Activated T-helper 1 cell treated with Interleukin-2 at 50 U/mL for 16 hours (primary cell): ENCODE results near the gene VTI1A.

Experiments
- DNase-seq: peaks from one replicate; pipeline ENCODE4 v3.0.0-alpha.2; 2020; ENCODE audit warnings: low read depth

Gene VTI1A

DNA sequence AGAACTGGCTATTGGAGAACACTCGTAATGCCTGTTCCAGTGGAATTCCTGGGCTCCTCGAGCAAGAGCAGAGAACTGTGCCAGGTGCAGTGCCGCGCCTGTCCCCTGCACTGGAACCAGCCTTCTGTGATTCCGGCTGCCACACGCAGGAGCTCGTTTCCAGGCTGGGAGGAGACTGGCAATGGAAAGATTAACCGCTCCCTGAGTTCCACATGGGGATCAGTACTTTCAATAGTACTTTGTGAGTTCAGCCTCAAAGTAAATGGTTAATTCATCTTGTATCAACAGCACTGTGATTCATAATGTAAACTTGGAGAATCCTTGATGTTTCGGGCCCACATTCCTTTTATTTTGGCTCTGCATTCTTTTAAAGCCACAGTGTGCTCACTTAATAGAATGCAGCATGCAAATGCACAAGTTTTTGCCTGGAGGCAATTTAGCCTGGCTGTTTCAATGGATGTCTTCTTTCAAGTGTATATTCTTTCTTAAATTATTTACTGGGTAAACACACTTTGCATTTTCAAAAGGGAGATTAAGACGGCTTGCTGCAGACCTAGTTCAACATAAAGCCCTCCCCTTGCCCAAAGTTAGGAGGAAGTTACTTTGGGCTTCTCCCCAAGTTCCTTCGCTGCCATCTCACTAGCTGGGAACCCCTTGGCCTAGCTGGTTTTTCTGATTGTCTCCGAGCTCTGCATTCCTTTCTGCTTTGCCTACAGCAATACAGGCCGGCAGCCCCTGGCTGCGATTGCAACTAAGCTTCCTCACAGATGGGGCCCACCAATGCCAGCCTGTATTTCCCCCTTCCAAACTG lies 364.9 kb downstream of the VTI1A start:
- no peak for DNase-seq

DNA sequence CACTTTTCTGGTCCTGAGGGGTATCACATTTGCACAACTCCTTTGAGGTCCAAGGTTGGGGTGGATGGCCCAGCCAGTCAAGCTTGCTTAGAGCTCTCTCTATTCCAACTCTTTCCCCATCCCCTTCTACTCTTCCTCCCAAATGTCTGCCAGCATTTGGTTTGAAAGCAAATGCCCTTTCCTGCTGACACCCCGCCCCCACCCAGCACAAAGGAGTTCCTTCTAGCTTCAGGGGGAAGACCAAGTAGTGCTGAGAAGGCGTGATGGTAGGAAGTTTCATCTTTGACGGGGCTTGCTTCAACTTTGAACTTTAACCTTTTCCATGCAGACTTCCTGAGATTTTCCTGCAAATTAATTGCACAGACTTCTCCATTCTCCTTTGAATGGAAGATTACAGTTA lies 365.6 kb downstream of the VTI1A start:
- DNase-seq: no peak

DNA sequence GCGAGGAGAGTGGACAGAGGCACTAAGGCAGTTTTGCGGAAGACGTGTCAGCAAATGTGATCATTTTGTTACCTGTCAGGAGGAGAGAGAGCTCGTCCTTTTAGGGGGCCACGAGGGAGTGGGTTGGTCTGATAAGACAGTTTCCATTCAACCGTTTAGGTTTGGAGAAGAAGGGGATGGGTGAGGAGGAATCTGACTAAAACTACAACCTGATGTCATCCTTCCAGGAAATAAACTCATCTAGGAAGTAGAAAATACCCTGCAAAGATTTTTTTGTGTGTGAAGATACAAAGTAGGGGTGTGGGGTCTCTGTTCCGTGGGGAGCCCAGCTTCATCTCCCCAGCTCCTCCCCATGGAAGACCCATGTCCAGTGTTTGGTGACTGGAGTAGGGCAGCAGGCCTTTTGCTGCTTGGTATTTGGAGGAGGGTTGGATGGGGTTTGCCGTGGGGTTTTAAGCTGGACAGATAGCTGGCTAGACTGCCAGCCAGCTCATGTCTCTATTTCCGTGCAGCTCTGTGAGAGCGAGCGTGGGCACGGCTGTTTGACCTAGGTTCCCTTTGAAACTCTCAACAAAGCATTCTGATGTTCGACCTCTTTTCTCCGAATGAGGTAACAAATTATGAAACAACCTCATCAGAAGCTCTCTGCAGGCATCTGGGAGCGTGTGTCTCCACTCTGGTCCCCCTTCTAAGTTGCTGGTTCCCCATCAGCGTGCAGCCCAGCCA lies 367.0 kb downstream of the VTI1A start:
- DNase-seq: no peak

DNA sequence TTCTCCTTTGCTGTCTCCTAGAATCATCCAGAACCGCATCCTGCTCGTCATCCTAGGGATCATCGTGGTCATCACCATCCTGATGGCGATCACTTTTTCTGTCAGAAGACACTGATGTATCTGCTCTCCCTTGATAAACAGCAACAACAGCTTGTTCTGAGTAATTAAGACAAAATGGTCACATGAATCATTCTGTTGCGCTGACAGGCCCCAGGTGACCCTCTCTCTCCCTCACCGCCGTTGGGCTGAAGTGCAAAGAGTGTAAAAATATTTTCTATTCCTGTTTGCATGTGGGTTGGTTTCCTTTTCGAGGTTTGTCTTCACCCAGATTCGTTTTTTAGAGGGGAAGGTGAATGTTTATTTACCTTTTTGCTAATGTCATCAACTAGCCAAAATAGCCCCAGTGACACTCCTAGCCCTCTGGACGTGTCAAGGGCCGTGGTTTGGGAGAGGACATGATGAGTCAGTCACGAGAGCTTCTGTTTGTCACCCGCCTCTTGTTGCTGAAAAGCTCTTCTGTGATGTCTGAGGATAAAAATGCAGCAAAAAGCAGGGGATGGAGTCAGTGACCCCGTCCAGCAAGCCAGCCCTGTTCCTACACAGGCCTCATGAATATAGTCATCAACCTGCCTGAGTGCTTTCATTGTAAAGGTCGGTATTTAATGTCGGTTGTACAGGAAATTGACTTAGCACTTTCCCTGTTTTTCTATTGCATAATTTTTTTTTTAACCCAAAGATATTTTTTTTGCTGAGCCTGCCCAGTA lies 368.4 kb downstream of the VTI1A start:
- DNase-seq: no peak

DNA sequence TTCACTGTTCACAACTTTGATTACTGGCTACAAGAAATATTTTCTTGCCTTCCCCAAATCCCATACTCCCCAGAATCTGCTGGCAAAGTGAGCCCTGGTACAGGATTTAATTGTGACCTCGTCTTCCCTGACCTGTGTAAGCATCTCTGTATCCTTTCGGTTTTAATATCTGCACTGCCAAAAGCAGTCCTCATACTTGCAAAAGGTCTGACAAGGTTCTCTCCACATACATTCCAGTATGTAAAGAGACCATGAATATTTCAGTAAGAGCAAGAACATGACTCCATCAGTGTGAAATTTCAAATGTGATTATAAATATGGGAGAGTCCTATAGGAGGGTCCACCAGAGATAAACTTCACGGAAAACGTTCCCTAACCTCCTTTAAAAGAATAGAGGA lies 369.0 kb downstream of the VTI1A start:
- no peak for DNase-seq

DNA sequence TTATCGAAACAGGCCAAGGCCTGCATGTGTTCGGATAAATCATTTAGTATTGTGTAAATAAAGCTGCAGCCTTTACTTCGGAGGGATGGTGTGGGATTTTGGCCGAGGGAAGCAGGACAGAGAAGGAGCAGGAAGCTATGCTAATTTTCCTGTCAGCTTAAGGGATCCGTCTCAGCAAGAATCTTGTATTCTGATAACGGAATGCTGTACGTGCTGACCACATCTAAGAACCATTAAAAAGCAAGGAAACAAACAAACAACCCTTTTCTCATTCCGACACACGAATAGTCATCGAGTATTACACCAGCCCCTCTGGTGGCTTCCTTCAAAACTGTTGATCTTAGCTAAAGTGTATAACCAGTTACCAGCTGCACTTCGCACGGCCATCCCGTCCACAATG lies 369.9 kb downstream of the VTI1A start:
- no peak for DNase-seq

DNA sequence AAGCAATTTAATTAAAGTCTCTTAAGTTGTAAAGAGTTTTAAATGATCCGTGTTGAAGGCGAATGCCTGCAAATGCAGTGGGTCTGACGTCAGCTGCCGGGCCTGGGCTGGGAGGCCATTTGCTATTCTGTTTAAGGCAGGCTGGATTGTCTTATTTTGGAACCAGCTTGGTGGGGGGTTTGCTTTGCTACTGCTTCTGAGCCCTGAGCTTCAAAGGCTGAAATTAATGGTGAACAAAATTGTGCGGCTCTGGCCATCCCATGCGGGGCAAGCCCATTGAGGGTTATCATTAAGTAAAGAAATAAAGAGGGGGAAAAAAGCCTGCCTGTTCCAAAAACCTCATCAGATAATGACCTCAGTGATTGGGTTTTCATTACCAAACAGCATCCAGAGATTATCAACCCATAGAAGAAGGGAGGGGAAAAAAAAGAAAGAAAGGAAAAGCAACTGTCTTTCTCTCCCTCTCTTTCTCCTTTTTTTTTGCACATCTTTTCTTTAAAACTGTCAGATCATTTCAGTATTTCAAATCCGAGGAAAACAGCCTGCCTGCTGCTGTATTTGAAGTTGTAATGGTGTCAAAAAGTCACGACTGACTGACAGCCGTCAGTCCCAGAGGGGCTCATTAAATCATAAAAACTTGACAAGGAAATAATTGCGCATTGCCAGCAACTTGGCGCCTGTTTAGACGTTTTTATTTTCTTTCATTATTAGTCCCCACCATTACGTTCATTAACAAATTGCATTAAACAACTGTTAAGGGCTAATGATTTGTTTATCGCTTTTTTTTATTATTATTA lies 371.2 kb downstream of the VTI1A start:
- DNase-seq: no peak

DNA sequence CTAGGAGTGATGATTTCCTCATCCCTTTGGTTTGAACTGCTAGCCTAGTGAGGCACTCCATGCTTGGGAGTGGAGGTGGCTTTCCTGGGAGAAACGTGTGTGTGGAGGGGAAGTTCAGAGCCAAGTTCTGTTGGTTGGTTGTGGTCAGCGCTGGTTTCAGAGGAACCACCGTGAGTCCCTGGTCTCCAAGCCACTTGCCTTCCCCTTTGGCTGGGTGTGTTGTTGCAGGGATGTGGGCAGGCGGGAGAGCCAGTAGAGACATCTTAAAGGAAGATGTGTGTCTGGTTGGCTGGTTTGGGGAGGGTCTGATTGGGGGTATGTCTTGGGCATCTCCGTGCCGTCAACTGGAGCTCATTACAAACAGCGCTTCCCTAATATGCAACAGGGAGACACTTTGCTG lies 372.2 kb downstream of the VTI1A start:
- DNase-seq: no peak

DNA sequence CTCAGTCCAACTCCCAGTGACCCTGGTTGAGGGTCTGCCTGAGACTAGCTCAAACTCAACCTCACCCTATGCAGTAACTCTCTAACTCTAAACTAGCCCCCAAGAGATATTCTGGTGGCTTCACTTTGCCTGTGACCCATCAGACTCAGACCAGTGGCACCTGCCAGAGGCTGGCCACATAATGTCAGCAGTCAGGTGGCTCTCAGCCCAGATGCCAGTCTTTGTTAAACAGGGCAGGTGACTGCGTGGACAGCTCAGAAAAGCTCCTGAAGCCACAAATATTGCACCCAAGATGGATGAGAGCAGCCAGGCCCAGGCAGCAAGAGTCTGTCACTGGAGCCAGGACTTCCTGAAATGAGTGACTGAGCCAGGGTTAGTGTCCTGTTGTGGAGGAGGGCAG lies 373.3 kb downstream of the VTI1A start:
- no peak for DNase-seq

DNA sequence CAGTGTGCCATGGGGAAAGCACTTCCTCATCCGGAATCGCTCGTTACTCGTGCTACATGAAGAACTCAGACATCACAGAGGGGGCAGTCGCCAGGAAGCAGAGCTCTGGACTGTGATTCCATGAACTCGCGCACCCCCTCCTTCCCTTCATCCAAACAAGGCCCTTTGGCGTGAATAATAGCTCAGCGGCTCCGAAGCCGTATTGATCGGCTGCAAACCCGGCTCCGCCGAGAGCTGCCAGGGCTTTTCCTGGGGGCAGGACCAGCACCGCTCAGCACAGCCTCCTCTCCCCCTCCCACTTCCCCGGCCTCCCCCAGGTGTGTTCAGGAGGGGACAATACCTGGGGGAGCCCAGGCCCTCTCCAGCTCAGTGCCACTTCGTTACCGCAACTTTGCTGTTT lies 374.0 kb downstream of the VTI1A start:
- no peak for DNase-seq

DNA sequence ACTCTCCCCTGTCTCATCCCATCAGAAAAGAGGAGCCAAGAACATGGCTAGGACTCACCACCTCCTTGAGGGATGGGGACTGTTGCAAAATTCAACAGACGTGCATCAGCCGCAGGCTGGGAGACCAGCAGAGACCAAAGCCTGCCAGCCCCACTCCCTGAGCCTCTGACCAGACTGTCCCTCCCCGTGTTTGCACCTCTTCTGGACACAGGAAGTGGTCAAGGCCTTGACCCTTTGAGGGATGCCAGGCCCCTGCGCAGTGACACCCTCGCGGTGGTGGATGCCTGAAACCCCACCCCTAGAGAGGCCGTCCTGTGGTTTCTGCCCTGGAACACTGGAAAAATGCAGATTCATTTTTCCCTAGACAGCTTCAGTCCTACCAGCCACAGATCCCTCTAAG lies 374.6 kb downstream of the VTI1A start:
- no peak for DNase-seq

DNA sequence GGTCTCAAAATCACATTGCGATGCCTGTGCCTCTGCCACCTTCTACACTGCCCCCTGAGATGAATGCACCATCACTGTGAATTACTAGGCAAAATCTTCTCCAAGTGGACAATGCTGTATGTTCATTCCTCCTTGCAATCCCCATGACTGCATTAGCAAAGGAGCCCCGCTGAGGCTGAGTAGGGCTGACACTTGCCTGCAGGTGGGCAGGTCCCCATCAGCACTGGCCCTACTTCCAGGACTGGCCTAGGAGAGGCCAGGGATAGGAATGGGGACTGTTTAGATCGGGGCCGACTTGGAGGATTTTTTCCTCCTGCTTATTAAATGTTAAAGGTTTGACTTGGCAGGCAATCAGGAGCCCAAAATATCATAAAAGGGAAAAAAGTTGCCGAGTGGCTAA lies 376.0 kb downstream of the VTI1A start:
- no peak for DNase-seq

DNA sequence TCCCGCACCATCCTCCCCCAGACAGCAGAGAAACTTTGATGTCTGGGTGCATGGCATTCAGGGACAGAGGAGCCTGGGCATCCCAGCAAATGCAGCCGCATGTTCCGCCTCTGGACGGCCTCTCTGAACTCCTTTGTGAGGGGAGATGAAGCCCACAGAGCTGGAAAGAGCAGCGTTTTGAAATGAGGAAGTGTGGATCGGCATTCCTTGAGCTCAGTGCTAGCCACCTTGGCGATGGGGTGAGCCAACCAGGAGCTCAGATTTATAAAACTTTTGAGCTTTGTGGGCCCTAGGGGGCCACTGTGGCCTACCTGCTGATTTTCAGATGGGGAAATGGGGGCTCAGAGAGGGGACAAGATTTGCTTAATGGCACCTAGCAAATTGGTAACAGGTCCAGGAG lies 376.6 kb downstream of the VTI1A start:
- DNase-seq: no peak

DNA sequence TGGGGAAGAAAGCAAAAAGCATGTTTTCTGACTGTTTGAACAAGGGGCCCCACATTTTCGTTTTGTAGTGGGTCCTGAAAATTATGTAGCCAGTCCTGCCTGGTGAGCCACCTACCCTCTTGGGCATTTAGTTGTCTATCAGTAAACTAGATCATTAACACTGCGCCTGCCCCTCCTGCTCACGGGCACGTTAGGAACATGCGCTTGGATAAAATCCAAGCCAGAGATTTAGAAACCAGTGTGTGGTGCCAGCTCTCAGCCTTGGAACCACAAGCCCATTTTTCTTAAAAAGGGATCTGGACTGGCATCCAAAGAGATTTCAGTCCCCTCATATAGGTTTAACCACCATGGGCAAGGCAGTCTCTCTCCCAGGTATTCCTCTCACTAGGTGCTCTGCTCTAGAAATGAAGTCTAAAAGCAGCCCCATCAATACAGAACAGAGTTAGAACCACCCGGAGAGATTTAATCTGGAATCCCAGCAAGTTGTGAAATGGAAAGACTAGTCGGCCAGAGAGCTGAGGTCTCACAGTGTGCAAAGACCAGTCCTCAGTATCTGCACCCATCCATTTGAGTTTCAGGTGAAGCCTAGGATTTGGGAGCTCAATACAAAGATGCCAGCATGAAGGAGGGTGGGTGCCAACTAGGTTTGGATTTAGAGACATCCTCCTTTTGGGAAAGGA lies 379.1 kb downstream of the VTI1A start:
- DNase-seq: no peak

DNA sequence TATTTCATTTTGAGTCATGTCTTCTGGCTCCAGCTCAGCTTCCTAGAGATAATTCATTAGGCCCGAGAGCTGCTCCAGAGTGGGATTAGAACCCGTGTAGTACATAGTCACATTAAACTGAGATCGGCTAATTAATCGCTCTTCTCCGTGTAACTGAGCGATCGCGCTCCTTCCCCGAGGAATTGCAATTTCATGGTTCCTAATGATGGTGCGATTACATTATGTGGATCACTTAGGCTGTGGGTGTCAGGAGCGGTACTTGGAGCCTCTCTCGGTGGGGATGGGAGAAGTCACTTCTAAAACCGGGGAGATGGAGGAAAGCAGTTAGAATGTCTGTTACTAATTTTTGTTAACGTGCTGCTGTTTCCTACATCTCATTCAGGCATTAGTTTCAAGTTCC lies 380.1 kb downstream of the VTI1A start:
- DNase-seq: no peak

DNA sequence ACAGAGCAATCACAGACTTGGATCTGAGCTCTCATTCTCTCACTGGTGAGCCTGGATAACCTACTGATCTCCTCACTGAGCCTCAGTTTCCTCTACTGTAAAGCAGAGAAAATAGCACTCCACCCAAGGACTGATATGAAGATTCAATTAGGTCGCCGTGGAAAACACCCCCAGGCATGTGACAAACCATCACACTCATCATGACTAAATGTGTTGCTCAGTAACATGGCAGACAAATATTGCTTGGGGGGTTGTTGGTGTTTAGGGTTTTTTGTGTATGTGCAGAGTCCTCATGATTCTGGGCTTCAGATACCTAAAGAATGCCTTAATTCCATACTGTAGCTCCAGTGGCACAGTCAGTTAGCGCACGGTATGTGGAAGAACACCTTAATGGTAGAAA lies 380.9 kb downstream of the VTI1A start:
- no peak for DNase-seq

DNA sequence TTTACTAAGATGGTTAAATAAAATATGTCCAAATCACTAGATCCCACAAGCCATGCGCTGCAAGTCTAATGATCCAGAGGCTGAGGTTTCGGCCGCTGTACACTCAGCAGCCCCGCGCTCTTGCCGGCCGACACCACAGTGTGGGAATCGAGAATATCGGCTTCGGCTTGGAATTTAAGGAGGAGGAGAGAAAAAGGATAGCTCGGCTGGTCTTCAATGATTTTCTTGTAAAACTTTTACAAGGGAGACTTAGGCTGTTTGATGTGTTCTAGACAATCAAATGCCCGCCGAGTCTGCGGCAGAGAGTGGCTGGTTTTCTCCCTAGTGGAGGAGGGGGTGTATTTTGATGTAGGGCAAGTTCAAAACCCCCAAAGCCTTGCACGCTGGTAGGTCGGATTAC lies 384.8 kb downstream of the VTI1A start:
- DNase-seq: no peak

DNA sequence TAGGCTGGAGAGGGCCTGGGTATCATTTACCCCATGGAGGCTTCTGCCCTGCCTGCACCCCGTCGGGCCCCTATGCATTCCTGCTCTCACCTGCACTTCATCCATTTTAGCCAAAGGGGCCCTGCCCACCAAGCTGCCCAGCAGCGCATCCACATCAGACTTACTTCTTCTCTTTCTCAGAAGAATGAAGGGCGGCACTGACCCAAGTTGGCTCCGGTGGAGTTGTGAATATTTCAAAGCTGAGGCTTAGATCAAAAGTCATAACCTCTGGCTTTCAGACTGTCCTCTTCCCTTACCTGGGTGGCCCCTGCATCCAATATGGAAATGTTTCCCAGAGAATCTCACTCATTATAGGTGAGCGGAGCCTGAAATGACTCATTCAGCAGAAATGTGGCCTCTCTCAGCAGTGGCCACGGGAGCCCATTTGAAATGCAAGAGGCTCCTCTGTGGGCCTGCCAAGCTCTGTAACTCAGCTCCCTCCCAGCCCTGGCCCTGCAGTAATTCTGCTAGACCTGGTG lies 385.4 kb downstream of the VTI1A start:
- no peak for DNase-seq

DNA sequence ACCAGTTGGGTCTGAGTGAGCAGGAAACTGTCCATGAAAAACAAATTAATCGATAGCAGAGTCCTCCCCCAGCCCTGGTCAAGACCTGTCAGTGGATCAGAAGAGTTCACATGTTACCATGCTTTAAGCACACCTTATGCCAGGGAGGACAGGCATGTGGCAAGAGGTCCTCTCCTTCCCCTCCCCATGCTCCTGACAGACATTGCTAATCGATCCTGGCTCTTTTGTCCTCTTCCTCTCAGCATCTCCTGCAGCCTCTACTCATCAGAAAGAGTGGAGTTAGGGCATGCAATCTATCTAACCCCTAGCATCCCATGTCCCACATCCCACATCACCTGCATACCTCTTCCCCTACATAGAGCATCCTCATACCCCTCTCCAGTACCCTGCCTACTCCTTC lies 385.9 kb downstream of the VTI1A start:
- DNase-seq: no peak

DNA sequence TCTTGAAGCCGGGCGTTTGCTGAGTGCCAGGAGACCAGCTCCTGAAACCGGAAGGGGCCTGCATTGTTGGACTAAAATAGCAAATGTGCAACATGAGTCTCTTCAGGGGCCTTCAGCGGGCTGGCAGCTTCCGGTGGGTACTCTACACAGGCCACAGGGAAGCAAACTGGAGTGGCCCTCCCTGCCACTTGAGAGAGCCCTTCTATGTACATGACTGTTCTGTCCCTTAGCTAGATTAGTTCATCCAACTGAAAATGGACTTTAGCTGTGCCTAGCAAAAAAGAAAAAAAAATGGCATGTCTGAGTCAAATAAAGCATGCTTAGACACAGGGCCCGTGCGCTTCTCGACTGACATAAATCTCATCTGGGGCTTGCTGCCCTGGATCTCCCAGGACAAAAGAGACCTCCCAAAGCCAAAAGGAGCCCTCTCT lies 387.8 kb downstream of the VTI1A start:
- no peak for DNase-seq

DNA sequence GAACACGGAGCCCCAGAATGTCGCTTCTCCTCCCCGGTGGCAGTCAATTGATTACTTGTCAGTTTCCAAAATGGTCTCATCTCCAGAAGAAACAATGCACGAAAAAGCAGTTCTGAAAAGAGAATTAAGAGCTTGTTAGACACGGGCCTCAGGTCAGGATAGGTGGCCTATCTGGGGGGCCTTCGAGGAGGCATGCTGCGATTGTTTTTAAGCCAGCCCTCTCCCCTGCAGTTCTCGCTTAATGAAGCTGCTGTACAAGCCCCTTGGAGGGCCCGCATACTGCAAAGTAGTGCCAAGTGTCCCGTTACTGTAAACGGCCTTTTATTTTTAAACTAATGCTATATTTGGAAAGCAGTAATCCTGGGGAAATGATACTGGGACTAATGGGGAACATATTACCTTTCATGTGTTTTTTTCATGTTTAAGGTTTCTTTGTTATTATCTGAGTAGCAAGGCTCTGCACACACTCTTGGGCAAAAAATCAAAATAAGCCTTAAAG lies 388.3 kb downstream of the VTI1A start:
- DNase-seq: no peak
